Gastroesophageal sphincter (tissue), 3 donors: ENCODE measurements around the gene RAD9A.
A peak's percentile ranks its signal among the peaks of the same experiment; 100 is the strongest.

Experiments
- POLR2A ChIP-seq, 2 donors: fragments of 450-650 bp; IDR thresholded peaks; one replicate each; pipeline ENCODE4 v1.6.1; 2017; ENCODE audit warnings: antibody characterized with exemption in 2 of 2, mild to moderate bottlenecking in 2 of 2, moderate library complexity in 1 of 2
- POLR2AphosphoS5 ChIP-seq: sonication (generic); formaldehyde crosslinking; IDR thresholded peaks from one replicate; pipeline ENCODE4 v1.6.1; 2017; ENCODE audit warnings: antibody characterized with exemption
- TF ChIP-seq, protein P1 (sequence below), 4 experiments: fragments of 200-600 bp in 2 of 4; fragments of 450-650 bp in 2 of 4; sonication (generic) in 1 of 4; IDR thresholded peaks; one replicate each; pipeline ENCODE4 v1.5.1; 2017 to 2019; ENCODE audit warnings: antibody characterized with exemption in 4 of 4, mild to moderate bottlenecking in 2 of 4, moderate library complexity in 2 of 4

DNA sequence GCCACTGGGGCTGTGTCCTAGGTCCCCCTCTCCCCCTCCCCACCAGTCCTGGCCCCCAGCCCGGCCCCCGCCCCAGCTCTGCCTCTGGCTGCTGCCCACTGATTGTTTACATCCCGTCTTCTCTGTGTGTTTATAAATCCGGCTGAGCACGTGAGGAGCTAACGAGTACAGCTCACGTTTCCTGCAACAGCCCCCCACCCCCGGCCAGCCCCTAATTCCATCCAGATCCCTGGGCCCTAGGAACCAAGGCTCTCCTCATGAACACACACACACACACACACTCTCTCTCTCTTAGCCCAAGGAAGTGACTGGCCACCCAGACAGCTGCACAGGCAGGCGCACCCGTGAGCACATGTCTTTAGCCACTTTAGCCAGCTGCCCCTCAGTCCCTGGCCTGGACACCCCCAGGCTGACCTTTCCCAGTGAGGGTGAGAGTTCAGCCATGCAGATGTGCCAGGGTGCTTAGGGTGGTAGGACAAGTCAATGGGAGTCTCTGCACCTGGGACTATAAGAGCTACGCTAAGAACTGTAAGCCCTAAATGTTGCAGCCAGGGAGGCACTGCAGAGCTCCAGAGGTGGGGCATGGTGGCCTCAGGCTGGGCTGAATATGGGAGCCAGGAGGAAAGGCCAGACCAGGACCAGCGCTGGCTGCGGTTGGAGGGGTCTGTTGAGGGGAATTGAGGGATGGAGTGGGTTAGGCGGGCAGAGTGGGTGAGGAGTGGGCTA lies 21.3 kb upstream of the RAD9A start:
- TF ChIP-seq POLR2A (IDR thresholded peaks at IDR 0.05), result no peak
- TF ChIP-seq, protein P1, sequence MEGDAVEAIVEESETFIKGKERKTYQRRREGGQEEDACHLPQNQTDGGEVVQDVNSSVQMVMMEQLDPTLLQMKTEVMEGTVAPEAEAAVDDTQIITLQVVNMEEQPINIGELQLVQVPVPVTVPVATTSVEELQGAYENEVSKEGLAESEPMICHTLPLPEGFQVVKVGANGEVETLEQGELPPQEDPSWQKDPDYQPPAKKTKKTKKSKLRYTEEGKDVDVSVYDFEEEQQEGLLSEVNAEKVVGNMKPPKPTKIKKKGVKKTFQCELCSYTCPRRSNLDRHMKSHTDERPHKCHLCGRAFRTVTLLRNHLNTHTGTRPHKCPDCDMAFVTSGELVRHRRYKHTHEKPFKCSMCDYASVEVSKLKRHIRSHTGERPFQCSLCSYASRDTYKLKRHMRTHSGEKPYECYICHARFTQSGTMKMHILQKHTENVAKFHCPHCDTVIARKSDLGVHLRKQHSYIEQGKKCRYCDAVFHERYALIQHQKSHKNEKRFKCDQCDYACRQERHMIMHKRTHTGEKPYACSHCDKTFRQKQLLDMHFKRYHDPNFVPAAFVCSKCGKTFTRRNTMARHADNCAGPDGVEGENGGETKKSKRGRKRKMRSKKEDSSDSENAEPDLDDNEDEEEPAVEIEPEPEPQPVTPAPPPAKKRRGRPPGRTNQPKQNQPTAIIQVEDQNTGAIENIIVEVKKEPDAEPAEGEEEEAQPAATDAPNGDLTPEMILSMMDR (IDR thresholded peaks at IDR 0.05), result no peak
- TF ChIP-seq POLR2AphosphoS5, result peak; percentile 61
